T-helper 22 cell (primary cell): ENCODE results near the gene COL5A1.

Source experiments
- DNase-seq: peaks from one replicate; pipeline ENCODE4 v3.0.0-alpha.2; 2020; ENCODE audit warnings: low read depth

COL5A1 gene

DNA sequence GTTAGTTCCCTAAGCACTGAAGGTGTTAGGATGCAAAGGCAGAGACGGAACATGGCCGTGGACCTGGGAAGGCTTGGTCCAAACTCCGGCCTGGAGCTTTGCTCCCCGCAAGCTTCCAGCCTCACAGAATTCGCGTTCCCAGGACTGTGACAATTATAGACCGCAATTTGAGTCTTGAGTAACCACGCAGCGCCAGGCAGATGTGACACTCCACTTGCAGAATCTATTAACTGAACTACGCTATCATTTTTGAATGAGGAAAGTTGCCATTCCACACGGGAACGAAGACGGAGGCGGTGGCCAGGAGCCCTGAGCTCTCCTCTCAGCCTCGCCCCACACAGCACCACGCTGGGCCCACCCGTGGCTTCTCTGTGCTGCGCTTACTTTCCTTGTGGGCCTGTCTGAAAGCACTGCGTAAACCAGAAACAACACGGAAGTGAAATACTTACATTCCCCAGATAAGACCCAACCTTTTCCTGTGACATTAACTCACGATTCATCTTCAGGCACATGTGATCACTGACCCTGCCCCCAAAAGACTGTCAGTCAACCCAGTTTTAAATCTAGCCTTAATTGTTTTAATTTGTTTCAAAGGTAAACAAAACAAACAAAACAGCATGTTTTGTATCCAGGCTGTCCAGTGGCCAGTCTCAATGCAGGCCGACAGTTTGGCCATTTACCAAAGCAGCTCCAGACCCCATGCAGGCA is 16.1 kb upstream of the COL5A1 start:
- no peak for DNase-seq

DNA sequence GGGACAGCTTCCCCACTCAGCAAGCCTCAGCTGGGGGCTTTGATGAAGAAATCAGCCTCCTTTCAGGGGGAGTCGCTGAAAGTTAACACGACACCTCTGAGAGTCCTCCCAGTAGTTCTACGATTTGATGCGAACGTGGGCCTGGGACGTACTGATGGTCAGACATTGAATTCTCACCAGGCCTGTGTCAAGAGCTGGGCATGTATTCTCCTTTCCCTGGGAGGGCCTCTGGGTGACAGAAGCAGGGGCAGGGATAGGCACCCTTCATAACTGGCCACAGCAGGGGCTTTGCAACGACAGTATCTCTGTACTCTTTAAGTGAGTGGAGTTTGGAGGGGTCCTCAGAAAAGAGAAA is 15.6 kb upstream of the COL5A1 start:
- no peak for DNase-seq

- no peak for DNase-seq
Measured at GRCh38 chr9:134626571-134627416, 14.8 kb upstream of the COL5A1 start.

DNA sequence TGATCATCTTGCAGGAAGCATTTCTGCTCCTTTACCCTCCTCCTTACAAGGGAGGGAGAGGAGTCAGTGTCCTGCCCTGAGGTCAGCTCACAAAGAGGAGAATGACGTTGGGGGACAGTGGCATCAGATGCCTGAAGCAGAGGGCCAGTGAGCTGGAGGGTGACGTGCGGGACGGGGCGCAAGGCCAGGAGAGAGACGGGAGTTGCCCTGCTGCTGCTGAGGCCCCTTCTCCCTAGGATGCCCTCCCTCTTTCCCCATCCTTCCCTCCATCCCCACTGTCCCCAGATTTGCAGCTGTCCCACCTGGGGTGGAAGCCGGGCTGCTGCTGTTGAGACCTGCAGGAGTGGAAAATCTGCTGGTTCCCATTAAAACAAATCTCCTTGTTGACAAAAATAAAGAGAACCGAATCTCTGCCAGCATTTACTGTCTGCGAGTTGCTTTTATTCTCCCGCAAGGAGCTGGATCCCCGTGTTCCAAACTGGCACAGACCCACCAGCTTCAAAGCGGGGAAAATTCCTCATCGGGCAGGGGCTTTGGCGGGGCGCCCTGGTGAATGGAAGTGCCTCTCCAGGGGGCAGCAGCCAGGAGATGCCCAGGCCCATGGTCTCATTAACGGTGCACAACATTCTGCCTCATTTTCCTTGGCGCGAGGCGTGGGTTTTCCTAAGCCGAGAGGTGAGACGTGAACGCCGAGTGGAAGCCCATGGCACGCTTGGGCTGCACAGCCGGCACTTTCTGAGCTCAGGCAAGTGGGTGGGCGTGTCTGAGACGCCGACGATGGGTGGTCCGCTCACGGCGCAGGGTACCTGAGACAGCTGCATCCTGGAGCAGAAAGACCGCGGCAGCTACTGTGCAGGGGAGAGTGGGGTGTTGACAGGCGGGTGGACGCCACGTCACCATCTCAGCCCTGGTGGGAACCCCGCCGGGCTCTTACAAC is 13.9 kb upstream of the COL5A1 start:
- DNase-seq = no peak

- DNase-seq = no peak
Measured at GRCh38 chr9:134628354-134628736, 13.3 kb upstream of the COL5A1 start.

GRCh38 chr9:134629061-134629585 is 12.5 kb upstream of the COL5A1 start:
- no peak for DNase-seq

- DNase-seq = no peak
Measured at GRCh38 chr9:134629586-134630392, 11.8 kb upstream of the COL5A1 start.

DNA sequence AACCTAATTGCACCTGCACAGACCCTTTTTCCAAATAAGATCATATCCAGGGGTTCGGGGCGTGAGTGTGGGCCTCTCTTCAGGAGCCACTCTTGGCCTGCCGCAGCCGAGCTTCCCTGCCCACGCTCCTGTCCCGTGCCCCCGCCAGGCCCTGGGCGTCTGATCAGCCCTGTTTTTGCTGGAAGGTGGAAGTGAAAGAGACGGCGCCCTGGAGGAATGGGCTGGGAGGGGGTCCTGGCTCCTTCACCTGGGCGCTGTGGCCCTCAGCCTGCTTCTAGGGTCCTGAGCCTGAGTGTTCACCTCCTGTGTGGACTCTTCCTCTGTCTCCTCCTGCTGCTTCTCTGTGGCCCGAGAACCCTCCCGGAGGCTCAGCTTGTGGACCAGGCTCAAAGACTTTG is 11.2 kb upstream of the COL5A1 start:
- DNase-seq = no peak

DNA sequence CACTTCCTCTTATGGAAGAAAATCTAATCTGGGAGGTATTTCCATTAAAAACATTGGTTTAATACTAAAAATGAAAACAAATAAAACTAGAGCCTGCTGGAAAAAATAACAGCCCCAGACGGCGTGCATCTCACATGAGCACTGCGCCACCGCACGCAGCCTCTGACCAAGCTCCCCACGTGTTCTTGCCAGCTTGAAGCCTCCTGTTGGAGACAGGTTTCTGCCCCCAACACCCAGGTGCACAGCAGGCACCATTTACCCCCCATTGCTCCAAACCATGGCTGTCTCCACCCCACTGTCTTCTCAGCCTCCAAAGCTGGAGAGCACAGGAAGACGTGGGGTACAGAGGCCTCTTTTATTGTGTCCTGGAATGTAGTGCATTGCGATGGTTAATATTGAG is 10.7 kb upstream of the COL5A1 start:
- DNase-seq = no peak

GRCh38 chr9:134631881-134632280 is 9.7 kb upstream of the COL5A1 start:
- DNase-seq = no peak

DNA sequence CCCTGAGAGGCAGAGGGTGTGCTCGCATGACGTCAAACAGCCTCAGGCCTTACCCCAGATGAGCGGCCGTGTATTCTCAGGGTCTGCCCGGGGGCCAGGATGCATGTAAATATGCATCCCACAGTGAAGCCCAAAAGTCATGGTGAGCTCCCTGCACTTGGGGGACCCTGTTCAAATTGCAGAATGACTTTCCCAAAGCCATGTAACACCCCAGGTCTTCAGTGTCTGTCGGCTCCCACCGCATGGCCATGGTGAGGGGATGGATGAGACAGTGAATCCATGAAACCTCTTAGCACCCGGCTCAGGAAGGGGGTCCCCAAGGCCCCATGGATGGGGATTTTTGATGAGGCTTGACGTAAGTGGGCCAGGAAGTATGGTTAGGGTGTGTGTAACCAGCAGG is 9.3 kb upstream of the COL5A1 start:
- DNase-seq = no peak

DNA sequence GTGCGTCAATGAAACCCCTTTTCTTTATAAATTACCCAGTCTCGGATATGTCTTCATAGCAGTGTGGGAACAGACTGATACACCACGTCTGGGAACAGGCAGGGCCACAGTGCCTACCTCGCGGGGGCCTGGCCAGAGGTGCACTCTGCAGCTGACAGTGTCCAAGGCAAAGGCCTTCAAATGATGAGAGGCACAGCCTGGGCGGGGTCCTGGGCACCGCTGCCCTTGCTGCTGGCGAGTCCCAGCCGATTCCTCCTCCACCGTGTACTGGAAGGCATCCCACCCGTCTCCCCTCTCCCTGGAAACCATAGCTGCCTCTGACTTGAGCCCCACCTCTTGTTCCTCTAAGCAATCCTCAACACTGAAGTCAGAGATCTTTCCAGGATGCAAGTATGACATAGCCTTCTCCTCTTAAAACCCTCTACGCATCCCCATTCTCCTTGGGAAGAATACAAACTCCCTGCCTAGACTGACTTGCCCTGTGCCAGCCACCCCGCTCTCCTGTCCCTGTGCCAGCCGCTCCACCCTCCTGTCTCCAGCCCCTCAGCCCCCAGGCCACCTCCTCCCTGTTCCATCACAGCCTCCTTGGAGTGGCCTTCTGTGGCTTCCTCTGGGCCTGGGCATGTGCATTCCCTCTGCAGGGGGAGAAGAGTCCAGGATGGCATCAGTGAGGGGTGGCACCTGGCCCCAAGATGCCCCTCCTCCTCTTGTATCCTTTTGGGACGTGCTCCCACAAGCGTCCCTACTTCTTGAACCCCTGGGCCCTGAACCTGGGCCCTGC is 8.1 kb upstream of the COL5A1 start:
- no peak for DNase-seq

DNA sequence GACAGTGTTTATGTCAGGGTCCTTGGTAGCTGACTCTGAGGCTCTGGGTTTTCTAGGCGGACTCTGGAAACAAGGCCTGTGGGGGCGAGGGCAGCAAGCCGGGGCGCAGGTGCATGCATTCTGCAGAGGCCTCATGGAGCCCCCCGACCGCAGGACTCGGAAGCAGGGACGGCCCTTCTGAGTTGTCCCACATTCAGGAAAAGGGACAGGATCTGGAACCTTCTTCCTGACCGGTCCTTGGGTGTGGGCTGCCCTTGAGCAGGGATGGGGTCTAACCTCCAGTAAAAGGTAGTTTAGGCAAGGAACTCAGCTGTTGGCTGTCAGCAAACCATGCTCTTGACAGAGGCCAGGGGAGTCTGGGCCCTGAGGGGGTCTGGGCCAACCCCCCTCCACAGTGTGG is 7.4 kb upstream of the COL5A1 start:
- no peak for DNase-seq

DNA sequence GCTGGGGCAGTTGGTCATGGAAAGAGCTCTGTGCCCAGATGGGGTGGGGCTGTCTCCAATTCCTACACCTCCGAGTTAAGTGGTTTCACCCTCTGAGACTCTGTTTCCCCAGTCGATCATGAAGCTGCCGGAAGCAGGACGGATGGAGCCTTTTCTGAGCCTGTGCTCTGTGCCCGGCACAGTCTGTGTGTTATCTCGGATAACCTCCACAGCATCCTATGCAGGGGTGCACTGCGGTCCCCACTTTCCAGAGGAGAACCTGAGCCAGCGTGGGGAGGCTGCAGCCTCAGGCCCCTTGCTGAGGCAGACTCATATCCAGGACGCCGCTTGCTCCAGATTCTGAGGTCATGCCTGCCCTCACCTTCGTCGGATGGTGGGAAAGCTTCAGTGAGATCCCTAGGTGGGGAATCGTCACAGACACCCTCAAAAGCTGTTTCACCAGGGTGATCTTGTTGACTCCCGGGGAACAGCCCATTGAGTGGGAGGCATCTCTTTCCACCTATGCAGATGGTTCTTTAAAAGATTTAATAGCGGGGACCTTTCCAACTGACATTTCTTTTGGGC is 6.9 kb upstream of the COL5A1 start:
- no peak for DNase-seq

GRCh38 chr9:134635351-134636148 is 6.1 kb upstream of the COL5A1 start:
- DNase-seq = no peak

DNA sequence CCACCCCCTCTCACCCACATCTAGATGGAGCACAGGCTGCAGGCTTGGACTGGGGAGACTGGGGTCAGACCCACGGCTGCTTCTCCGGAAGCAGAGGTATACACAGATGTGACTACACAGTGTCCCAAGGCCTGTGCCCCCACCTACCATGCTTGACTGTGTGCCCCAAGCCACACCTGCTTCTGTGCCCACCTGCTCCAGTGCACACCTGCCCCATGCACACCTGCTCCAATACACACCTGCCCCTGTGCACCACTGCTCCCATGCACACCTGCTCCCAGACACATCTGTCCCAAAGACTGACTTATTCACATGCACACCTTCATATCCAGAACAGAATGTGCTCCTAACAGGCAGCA is 5.5 kb upstream of the COL5A1 start:
- DNase-seq = no peak

DNA sequence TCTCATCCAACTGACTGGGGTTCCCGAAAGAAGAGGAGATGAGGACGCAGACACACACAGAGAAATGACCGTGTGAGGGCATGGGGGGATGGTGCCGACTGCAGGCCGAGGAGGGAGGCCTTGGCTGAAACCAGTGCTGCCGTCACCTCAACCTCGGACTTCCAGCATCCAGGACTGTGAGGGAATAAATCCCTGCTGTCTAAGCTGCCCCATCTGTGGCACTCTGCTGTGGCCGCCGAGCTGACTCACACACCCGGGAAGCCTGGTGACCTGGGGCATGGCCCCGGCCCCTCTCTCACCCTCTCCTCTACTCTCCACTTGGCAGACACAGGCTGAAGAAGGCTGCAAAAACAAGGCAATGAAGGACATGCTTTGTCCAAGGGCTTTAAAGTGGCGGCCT is 4.4 kb upstream of the COL5A1 start:
- DNase-seq = no peak

DNA sequence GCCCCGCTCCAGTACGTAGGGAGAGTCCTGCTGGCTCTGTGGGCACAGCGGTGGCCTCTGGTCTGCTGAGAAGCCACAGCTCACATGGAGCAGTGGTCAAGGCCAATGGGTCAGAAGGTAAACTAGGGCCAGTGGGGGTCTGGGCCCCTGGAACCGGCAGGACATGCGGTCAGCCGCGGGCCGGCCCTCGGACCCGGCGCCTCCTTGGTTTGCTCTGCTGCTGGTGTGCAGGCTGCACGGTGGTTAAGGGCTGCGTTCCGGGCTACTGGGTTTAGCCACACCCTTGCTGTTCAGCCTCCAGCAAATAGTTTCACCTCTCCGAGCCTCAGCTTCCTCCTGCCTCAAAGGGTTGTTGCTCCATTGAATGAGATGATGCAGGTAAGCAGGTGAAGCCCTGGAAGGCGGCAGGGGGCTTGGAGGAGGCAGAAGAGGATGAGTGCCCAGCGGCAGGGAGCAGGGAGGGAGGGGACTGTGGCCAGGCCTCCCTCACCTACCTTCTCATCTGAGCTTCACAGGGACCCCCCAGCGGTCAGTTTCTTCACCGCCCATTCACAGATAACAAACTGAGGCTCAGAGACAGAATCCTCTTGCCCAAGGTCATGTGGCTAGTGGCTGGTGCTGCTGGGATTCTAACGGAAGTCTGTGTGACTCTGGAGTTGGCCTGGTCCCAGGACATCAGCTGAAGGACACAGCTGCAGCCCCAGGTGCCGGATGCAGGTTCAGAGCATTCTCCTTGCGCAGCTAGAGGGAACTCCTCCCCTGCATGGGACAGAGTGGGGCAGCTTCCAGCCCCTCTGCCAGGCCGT is 3.7 kb upstream of the COL5A1 start:
- no peak for DNase-seq
